ENCODE data around the gene CENPP. TPM values are rescaled to one million over a fixed set of nuclear protein-coding genes. Genes with fewer than 3 reads are reported as not detected.

CENPP gene
- total RNA-seq, 2 donors from 2014 or later: 1.1 to 1.2 TPM

DNA sequence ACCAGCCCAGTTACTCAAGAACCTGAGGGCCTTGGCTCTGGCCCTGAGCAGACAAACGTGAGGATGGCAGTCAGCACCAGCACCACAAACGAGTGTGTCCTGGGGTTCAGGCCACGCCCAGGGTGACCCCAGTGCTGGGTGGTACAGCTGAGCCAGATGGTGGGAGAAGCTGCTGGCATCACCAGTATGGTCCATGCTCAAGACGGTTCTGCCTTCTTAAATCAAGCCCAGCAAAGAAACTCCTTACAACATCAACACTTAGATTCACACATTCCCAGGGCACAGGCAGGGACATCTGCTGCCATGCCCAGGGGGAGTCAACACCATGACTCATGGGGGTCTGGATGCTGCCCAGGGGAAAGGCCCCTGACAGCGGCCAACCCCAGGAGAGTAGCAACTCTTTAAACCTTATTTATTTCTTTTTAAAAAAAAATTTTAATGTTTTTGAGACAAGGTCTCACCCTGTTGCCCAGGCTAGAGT is 312.9 kb downstream of the CENPP start:
- Histone ChIP-seq H3K27ac (no peak overlapping the region), H3K36me3 (peaks cover 94% of the 10 kb centered on the region), H3K4me3 (no peak overlapping the region), H3K27me3 (no peaks in the 10 kb centered on the region), H3K4me1 (peaks cover 0 to 6% of the 10 kb centered on the region in 2 donors), H3K9me3 (no peaks in the 10 kb centered on the region)
- TF ChIP-seq CTCF (IDR thresholded peaks at IDR 0.05): no peak
- DNase-seq (ENCODE audit: low spot score): peak; percentile 44

- no peak for TF ChIP-seq CTCF (IDR thresholded peaks at IDR 0.05)
- peaks cover 0 to 6% of the 10 kb centered on the region in 2 donors for H3K4me1 ChIP-seq
- H3K36me3 ChIP-seq: peaks cover 94% of the 10 kb centered on the region
- H3K9me3 ChIP-seq: no peaks in the 10 kb centered on the region
- H3K27ac ChIP-seq: no peak overlapping the region
- H3K27me3 ChIP-seq: no peaks in the 10 kb centered on the region
- no peak for DNase-seq (ENCODE audit: low spot score)
- no peak overlapping the region for H3K4me3 ChIP-seq
Observed at GRCh38 chr9:92639124-92639523, 313.4 kb downstream of the CENPP start.

DNA sequence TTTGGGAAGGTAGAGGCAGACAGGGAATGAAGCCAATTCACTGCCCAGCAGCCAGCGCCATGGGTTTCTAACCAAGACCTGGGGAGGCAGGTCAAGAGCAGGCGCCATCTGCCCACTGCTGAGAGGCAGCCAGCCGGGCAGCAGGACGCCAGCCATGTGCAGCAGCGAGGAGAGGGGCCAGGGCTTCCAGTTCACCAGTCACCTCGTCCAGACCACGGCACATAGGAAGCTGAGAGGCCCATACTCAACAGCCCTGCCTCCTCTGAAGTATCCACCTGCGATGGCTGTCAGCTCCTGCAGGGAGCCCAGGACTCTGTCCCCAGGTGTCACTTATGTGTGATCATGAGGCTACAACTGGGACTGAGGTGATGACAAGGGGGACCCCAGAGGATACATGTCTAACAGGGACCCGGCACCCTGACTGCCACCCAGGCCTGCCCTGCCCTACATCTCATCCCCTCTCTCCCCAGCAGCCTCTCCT is 314.1 kb downstream of the CENPP start:
- Histone ChIP-seq H3K36me3 (peaks cover 92% of the 10 kb centered on the region), H3K4me3 (no peak overlapping the region), H3K4me1 (peaks cover 0 to 2% of the 10 kb centered on the region in 2 donors), H3K27me3 (no peaks in the 10 kb centered on the region), H3K9me3 (no peaks in the 10 kb centered on the region), H3K27ac (no peak overlapping the region)
- DNase-seq (ENCODE audit: low spot score): peak; percentile 36
- no peak for TF ChIP-seq CTCF (IDR thresholded peaks at IDR 0.05)

DNA sequence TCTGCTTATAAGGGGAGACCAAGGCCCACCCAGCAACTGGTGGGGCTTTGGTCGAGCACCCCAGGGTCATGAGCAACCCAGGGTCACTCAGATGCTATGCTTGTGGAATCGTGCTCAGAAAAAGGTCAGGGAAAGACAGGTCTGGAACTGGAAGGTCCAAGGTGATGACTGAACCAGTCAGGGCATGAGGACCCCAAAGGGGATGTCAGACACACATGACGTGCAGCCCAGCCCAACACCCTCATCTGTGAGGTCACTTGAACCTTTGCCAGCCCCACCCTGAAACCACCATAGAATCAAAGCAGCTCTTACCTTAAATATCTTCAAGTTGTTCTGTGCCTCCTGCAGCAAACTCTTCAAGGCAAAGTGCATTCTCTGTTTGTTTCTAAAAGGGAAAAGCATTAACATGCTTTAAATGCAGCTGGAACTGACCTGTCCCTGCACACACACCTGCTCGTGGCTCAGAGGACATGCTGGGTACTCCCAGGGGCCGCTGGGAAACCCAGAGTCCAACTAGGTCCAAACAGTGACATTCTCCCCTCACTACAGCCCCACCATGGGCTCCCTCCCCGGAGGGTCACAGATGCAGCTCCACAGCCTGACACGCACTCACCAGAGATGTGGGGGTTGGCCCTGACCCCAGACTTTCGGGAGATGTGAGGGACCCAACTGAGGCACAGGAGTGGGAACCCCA is 314.8 kb downstream of the CENPP start:
- Histone ChIP-seq H3K36me3 (peaks cover 94% of the 10 kb centered on the region), H3K27ac (no peak overlapping the region), H3K9me3 (no peaks in the 10 kb centered on the region), H3K27me3 (no peaks in the 10 kb centered on the region), H3K4me1 (no peaks in the 10 kb centered on the region), H3K4me3 (no peak overlapping the region)
- peak; percentile 44 for DNase-seq (ENCODE audit: low spot score)
- TF ChIP-seq CTCF (IDR thresholded peaks at IDR 0.05): no peak

DNA sequence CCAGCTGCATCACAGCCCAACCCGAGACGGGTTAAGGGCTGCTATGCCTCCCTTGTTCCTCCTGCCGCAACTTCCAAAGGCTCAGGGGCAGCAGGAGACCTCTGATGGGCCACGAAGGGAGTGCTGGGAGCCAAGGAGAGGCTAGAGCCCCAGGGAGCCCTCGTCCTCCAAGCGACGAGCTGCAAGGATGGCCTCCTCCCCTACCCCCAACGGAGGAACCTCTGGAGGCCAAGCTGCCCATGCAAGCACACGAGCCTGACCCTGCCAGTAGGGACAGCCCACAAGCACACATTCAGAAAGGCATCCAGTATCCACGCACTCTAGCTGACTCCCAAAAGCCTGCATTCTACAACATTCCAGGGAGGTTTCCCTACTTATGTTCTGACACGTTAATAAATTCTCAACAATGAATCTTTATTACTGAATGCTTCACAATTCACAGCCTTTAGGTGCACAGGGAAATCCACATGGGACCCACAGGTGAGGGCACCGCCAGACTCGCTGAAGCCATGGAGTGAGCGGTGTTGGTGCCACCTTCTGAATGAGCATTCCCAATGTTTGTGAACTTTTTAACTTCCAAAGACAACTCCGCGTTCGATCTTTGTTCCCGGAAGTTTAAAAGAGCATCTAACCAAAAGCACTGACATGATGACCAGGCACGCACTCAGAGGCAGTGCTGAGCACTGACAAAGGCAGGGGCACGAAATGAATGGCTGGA is 315.5 kb downstream of the CENPP start:
- Histone ChIP-seq H3K27me3 (no peaks in the 10 kb centered on the region), H3K27ac (no peak overlapping the region), H3K36me3 (peaks cover 94% of the 10 kb centered on the region), H3K9me3 (no peaks in the 10 kb centered on the region), H3K4me1 (no peaks in the 10 kb centered on the region), H3K4me3 (no peak overlapping the region)
- no peak for TF ChIP-seq CTCF (IDR thresholded peaks at IDR 0.05)
- peak; percentile 52 for DNase-seq (ENCODE audit: low spot score)

Data from right atrium auricular region (tissue), 2 donors.